GOT3 (cell line): ENCODE data around the gene OR2M4.
A peak's percentile ranks its signal among the peaks of the same experiment; 100 is the strongest.
"Not testable (repeated sequence)": the region's sequence is repeated elsewhere in the genome, so short reads cannot be mapped to it uniquely, and the experiment has no call there.

ENCODE experiments used
- DNase-seq: peaks from one replicate; lab custom pipeline; 2025; ENCODE audit warnings: mixed read lengths; lab: John Stamatoyannopoulos, UW

OR2M4 gene, protein sequence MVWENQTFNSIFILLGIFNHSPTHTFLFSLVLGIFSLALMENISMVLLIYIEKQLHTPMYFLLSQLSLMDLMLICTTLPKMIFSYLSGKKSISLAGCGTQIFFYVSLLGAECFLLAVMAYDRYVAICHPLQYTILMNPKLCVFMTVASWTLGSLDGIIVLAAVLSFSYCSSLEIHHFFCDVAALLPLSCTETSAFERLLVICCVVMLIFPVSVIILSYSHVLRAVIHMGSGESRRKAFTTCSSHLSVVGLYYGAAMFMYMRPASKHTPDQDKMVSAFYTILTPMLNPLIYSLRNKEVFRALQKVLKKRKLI

GRCh38 chr1:248231117-248231516, at the start of gene OR2M4:
Gene OR2M4 (plus strand): TSS chr1:248231417. CDS start chr1:248238929, 7,512 bp downstream.
- no peak for DNase-seq

DNA sequence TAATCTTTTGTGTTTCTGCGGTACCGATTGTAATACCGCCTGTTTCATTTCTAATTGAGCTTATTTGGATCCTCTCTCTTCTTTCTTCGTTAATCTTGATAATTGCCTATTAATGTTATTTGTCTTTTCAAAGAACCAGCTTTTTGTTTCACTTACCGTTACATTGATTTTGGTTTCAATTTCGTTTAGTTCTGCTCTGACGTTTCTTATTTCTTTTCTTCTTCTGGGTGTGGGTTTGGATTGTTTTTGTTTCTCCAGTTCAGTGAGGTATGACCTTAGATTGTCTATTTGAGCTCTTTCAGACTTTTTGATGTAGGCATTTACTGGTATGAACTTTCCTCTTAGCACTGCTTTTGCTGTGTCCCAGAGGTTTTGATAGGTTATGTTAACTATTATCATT, 47.2 kb upstream of the OR2M4 start:
- DNase-seq: no peak

GRCh38 chr1:248187363-248187762, 43.9 kb upstream of the OR2M4 start:
- no peak for DNase-seq

DNA sequence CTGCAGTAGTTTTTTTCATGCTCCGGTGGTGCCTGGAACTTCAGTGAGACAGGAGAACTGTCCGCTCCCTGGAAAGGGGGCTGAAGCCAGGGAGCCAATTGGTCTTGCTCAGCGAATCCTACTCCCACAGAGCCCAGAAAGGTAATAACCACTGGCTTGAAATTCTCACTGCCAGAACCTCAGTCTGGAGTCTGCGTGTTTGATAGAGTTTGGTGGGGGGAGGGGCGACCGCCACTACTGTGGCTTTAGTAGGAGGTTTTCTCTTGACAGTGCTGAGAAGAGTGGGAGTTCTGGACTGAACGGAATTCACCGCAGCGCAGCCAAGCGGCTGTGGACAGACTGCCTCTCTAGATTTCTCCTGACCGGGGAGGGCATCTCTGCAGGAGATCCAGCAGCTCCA, 42.2 kb upstream of the OR2M4 start:
- no peak for DNase-seq

GRCh38 chr1:248194117-248194516, 37.1 kb upstream of the OR2M4 start:
- DNase-seq: no peak

DNA sequence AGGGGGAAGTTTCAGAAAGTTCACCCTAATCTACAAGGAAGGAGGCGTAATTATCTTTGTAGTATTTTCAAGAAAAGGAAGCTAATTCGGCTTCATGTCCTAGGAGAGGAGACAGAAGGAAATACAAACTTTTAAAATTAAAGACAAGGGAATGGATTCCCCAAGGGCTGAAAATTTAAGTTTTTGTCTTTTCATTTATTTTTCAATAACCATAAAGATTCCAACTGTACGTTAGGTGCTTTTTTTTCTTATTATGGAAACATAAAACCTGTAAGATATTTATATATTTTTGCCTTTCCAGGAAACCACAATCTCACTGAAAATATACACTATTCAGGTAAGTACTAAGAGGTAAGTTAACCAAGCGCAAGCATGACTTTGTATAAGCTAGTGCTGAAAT, 34.3 kb upstream of the OR2M4 start, which contains the start of gene OR2M3:
Gene OR2M3, plus strand, starts transcription at position 301 of the 400 bp plus-strand sequence. CDS start 5,803 bp downstream, outside the sequence.
- no peak for DNase-seq

DNA sequence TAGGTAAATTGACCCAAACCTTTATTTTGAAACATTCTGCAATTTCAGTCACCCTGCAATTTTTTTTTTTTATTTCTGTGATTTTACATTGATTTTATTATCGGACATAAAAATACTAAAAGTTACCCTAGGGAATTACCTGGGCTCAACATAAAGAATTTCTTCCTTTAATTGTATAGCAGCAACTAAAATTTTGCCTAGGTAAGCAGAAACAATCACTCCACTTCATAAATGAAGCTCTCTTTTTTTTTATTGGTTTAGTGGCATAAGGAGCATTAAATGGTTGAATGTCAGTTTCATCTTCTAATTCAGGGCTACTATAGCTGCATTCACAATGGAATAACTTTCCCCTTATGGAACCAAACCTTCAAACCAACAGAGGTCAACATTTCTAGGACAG, 15.3 kb upstream of the OR2M4 start:
- DNase-seq: no peak

GRCh38 chr1:248225537-248225936, 5.7 kb upstream of the OR2M4 start:
- no peak for DNase-seq

DNA sequence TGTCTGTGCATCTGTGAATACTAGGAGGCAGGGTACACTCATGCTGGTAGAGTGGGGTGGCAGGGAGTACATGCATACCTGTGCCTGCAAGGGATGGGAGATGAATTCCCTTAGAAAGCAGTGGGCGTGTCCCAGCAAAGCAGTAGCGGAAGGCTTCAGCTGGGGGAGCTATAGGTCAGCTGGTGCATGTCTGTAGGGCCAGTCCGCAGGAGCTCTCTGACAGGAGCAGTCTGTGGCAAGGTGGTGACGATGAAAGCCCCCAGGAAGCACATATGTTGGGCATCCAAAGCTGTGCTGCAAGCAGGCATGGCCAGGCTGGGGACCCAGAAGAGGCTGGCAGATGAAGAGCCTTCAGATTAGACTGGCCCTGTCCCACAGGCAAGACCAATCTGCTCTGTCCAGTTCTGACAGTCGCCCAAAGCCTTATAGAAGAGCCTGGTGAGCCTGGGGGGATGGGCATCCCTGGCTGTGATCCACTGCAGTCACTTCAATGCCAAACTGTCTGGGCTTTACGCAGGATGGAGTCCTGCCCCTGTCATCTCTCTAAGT, 1.8 kb upstream of the OR2M4 start:
- DNase-seq: no peak

GRCh38 chr1:248239478-248239877, 8.3 kb downstream of the OR2M4 start:
- no peak for DNase-seq

- DNase-seq: peak; percentile 34
Measured at GRCh38 chr1:248243204-248243603, 12.0 kb downstream of the OR2M4 start.

DNA sequence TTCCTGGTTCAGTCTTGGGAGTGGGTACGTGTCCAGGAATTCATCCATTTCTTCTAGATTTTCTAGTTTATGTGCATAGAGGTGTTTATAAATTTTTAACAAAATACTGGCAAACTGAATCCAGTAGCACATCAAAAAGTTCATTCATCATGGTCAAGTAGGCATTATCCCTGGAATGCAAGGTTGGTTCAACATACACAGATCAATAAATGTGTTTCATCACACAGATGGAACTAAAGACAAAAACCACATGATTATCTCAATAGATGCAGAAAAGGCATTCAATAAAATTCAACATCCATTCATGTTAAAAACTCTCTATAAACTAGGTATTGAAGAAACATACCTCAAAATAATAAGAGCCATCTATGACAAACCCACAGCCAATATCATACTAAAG, 28.1 kb downstream of the OR2M4 start:
- DNase-seq: not testable (repeated sequence)

GRCh38 chr1:248268178-248268577, 37.0 kb downstream of the OR2M4 start:
- no peak for DNase-seq

- DNase-seq: not testable (repeated sequence)
Measured at GRCh38 chr1:248273225-248273624, 42.0 kb downstream of the OR2M4 start.

DNA sequence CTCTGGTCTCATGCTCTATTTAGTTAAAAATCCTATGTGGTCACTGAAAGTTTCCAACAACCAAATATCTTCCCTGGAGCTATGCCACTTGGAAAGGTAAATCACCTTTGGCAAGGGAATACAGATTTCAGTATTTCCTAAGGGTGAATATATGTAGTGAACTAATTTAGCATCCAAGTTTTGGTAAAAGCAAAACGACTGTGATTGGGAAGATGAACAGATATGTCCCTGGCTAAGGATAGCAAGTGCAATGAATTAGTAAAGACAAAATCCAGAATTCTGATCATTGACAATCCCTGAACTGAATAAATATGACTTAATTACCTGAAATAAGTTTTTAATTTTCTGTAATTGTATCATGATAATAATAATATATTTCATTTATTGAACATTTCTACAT, 46.7 kb downstream of the OR2M4 start, which contains the start of gene OR2T33:
Gene OR2T33, minus strand, starts transcription at position 101 of the 400 bp plus-strand sequence. CDS start 4,162 bp downstream, outside the sequence.
- DNase-seq: no peak

DNA sequence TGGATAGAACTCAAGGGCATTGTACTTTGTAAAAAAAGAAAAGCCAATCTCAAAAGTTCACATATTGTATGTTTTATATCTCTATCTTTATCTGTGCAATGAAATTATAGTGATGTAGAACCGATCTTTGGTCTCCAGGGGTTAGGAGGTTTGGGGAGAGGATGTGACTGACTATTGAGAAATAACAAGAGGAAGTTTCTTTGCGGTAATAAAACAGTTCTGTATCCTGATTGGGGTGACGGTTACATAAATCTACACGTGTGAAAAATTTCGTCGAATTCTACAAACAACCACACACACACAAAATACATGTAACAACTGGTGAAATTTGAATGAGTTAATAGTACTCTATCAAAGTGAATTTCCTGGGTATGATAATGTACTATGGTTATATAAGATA, 57.2 kb downstream of the OR2M4 start:
- DNase-seq: no peak
